ENCODE measurements around the gene BTN2A1.

Gene BTN2A1

DNA sequence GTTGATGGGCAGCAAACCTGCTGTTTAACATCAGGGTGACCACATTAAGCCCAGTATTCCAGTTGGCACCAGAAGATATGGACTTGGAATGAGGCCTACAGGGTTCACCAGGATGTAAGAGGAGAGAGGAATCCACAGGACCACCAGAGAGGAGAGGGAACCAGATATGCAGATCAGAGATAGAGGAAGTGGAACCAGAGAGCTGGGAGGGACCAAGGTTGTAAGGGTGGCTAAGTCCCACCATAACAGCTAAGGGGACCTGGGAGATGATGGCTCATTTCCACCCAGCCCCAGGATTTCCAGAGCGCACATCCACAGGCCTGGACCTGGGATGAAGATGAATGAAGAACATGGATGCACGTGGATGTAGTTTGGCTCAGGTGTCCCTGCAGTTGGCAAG is 11.1 kb downstream of the BTN2A1 start:
- DNase-seq, result no peak
- TF ChIP-seq GATA1 (IDR thresholded peaks at IDR 0.05; ENCODE audit: low read depth, low read length) (no peak), POLR2A (IDR thresholded peaks at IDR 0.05; ENCODE audit: low read length) (no peak)

DNA sequence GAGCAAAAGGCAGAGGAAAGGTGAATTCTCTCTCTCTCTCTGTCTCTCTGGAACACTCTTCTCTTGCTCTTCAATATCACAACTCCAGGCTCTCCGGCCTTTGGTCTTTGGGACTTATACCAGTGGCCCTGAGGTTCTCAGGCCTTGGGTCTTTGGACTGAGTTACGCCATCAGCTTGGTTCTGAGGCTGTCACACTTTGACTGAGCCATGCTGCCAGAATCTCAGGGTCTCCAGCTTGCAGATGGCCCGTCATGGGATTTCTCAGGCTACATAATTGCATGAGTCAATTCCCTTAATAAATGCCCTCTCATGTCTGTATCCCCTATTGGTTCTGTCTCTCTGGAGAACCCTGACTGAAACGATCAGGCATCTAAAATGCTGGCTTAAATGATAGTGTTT is 12.9 kb downstream of the BTN2A1 start:
- TF ChIP-seq GATA1 (IDR thresholded peaks at IDR 0.05; ENCODE audit: low read depth, low read length) (no peak), POLR2A (IDR thresholded peaks at IDR 0.05; ENCODE audit: low read length) (no peak)
- DNase-seq, result no peak

DNA sequence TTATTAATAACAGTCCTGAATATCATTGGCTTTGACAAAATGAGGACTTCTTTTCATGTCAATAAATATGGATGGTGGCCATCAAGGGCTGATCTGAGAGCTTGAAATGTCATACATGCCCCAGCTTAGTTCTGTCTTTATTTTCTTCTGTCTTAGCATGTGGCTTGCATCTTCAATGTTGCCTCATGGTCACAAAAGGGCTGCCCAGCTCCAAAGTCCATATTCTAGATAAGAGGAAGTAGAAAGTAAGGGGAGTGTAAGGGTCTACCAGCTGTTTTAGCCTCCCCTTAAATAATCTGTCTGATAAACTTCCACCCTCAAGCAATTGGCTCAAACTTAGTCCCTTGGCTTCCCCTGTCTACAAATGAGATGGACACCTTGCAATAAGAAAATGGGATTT is 14.2 kb downstream of the BTN2A1 start:
- TF ChIP-seq GATA1 (IDR thresholded peaks at IDR 0.05; ENCODE audit: low read depth, low read length) (no peak), POLR2A (IDR thresholded peaks at IDR 0.05; ENCODE audit: low read length) (no peak)
- no peak for DNase-seq

DNA sequence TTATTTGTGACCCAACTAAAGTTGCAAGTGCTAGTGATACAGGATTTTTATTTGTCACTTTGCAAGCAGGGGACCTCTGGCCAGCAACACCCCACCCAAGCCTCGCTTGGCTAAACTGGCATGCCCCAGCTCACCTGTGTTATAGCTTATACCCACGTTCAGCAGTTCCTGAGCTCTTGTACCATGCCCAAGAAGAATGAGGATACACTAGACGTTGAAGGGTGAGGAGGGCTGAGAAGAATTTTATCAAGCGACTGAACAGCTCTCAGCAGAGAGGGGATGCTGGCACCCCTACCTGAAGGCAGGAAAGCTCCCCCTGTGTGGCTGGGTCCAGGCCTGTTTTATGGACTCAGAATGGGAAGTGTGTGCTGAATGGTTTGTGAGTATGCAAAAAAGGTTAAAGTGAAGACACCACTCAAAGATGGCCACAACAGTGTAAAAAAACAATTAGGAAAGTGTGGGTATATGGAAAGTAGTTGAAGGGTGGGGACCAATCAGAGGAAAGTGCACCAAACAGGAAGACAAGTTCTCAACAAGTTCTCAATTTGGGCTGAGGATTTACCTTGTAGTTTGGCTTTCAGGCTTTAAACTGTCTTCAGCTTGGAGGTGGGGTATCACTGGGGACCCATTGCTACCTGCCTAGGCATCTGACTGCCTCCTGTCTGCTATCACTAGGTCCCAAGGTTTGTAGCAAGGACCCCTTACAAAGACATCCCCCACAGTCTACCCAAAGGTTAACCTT is 15.0 kb downstream of the BTN2A1 start:
- peak in 1 of 2 experiments; percentile 27 for DNase-seq
- TF ChIP-seq GATA1 (IDR thresholded peaks at IDR 0.05; ENCODE audit: low read depth, low read length) (no peak), POLR2A (IDR thresholded peaks at IDR 0.05; ENCODE audit: low read length) (no peak)

DNA sequence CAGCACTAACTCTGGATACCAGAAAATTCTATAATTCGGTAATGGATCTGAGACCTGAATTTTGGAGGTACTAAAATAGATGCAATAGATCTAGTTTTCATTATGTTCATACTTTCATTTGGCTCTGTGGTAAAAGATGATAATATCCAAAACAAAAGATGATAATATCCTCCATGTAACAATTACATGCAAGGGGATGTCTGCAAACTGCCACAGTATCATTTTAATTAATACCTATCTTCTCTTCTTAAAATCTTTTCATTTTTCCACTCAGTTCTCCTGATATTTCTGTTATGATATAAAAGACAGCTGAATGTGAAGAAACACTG is 15.6 kb downstream of the BTN2A1 start:
- no peak for DNase-seq
- no peak for TF ChIP-seq POLR2A (IDR thresholded peaks at IDR 0.05; ENCODE audit: low read length)
- TF ChIP-seq GATA1 (IDR thresholded peaks at IDR 0.05; ENCODE audit: low read depth, low read length), result no peak

DNA sequence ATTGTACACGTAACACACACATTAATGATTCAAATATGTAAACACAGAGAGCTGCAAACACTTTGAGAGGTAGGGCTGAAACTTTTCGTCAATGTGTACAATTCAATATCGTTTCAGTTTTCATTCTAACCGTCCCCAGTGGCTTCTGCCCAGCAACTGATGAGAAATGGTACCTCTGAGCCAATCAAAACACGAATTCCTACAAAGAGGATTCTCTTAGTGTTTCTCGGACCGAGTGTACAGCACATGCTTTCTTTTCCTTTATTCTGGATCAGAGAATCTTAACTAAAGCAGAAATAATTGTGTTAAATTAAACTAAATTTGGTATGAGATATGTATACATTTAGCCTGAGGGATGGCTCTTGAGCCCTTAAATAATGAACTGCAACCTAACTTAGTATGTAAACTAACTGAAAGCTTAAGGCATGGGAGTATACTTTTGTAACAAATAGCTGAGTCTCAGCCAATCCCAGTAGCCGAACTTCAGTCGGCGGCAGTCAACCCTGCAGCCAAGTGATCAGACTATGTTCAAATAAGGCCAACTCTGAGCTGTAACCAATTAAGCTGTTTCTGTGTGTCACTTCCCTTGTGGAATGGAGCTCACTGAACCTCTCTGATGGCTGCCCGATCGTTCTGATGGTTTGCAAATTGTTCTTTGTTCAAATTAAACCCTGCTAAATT is 16.1 kb downstream of the BTN2A1 start:
- peak; percentile 90 to 92 for DNase-seq

DNA sequence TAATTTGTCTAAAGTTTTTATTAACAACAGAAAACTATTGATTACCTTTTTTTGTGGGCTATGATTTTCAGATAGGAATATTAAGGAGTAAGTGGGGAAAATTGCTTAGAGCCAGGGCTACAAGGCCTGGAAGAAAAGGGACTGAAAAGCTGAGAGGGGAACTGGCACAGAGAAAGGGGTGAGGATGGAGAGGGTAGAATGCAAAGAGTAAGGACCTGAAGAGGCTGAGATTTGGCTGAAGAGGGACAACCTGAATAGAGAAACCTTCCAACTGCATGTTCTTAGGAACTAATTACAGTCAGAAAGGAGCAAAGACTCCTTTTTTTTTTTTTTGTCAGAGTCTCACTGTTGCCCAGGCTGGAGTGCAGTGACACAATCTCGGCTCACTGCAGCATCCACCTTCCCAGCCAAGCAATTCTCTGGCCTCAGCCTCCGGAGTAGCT is 16.7 kb downstream of the BTN2A1 start:
- TF ChIP-seq GATA1 (IDR thresholded peaks at IDR 0.05; ENCODE audit: low read depth, low read length), result no peak
- TF ChIP-seq POLR2A (IDR thresholded peaks at IDR 0.05; ENCODE audit: low read length), result no peak
- no peak for DNase-seq

More for the DNA sequence above, 16.1 kb downstream of the BTN2A1 start:
- peak; percentile 77 for TF ChIP-seq POLR2A (IDR thresholded peaks at IDR 0.05; ENCODE audit: low read length)
- no peak for TF ChIP-seq GATA1 (IDR thresholded peaks at IDR 0.05; ENCODE audit: low read depth, low read length)

DNA sequence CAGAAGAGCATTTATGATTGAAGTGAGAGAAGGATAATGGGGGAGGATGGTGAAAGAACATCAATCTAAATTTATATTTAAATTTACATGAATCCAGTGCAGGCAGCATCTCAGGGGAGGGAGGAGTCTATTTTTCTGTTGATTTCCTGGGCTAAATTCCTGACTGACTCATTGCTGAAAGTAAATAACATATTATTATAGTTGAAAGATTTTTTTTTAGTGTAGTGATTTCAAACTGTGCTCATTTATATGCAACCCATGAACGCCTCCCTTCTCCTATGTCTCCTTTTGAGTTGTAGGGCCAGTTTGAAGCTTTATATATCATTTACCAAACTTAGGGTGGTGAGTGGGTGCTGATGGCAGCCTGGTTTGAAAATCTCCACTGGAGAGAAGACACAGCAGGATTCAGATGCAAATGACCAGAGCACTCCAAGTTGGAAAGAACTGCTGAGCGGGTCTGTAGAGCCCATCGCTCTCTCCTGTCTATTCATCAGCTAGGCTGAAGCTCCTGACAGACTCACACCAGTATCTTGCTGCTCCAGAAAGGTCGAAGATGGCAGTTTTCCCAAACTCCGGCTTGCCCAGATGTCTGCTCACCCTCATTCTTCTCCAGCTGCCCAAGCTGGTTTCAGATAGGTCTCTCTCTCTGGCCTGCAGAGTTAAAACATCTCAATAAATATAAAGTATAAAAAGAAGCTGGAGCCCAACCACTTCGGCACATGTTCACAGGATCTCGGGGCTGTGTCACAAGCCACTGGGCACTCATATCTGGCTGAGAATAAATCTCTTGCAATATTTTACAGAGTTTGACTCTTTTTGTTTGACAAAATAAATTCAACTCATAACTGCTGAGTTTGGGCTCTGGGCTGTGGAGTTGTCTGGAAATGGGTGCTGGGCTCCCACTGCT is 18.3 kb downstream of the BTN2A1 start:
- no peak for DNase-seq
- TF ChIP-seq POLR2A (IDR thresholded peaks at IDR 0.05; ENCODE audit: low read length) (no peak), GATA1 (IDR thresholded peaks at IDR 0.05; ENCODE audit: low read depth, low read length) (no peak)

DNA sequence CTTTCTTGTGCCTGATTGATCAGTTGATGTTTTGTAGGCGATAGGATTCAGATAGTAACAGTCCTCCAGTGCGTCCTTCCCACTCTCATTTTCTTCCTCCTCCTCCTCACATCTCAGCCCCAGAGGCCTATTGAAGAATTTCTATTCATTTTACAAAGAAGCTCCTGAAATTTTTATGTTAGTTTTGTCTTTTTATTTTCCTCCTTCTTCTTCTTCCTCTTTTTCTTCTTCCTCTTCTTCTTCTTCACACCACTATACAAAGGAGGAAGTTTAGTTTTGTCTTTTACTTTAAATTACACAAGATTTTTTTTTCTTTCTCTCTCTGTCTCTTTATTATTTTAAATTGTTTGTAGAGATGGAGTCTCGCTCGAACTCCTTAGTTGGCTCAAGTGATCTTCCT is 19.1 kb downstream of the BTN2A1 start:
- no peak for DNase-seq
- TF ChIP-seq POLR2A (IDR thresholded peaks at IDR 0.05; ENCODE audit: low read length) (no peak), GATA1 (IDR thresholded peaks at IDR 0.05; ENCODE audit: low read depth, low read length) (no peak)

DNA sequence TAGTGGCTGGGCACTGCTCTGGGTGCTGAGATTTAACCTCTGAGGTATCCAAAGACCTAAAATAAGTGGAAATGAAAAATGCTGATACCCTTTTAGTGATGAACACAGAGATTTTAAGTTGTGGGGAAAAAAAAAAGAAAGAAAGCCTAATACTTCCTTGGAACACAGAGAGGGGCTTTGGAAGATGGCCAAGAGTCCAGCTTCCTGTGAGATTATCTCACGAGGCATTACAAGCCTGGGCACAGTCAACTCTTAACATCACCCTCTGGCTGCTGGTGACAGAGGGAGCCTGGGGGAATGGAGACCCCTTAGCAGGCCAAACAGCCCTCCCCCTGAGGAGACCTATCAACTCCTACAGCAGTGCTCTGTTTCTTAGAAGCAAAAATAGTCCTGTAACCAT is 19.7 kb downstream of the BTN2A1 start:
- no peak for TF ChIP-seq GATA1 (IDR thresholded peaks at IDR 0.05; ENCODE audit: low read depth, low read length)
- no peak for TF ChIP-seq POLR2A (IDR thresholded peaks at IDR 0.05; ENCODE audit: low read length)
- DNase-seq, result no peak

DNA sequence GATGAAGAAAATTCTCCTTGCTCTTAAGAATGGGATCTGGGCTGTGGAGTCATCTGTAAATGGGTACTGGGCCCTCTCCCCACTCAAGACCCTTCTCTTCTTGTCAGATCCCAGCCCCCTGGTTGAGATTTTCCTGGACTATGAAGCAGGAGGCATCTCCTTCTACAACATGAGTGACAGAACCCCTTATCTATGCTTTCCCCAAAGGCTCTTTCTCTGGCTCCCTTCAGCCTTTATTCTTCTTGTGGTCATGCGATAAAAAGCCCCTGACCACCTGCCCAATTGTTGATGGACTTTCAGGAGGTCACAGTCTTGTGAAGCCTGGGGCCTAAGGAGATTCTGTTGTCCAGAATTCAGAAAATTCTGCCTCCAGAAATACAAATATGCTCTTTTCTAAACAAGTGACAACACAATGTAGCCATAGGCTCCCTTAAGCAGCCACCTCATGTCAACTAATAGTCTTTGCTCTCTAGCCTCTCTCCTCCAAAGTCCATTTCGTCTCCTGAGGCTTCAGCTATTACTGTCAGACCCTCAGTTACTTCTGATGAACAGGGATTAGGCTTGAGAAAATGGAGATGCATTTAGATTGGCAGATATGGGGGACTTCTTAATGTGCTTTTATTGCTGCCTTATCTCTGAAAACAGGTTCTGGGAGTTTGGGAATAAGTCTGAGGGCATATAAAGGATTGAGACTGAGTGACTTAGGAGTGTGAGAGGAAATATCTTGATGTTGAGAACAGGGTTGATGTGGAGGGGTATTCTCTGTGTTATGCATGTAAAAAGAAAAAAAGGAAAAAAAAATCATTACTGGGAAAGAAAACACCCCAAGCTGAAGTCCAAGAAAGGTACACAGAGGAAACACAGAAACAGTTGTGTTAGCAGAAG is 20.6 kb downstream of the BTN2A1 start:
- DNase-seq, result no peak
- TF ChIP-seq POLR2A (IDR thresholded peaks at IDR 0.05; ENCODE audit: low read length) (no peak), GATA1 (IDR thresholded peaks at IDR 0.05; ENCODE audit: low read depth, low read length) (no peak)

DNA sequence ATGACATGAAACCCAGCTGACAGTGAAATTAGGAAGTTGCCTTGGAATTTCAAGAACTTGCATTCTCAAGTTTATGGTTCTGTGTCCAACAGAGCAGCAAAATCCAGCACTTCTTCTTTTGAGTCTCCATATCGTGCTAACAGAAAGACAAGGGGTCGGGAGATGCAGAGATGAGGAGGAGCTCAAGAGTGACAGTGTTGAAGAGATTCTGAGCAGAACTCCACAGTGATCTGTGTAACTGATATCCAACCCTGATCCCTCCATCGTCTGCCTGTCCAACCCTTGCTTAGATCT is 21.2 kb downstream of the BTN2A1 start:
- DNase-seq, result no peak
- TF ChIP-seq GATA1 (IDR thresholded peaks at IDR 0.05; ENCODE audit: low read depth, low read length) (no peak), POLR2A (IDR thresholded peaks at IDR 0.05; ENCODE audit: low read length) (no peak)

DNA sequence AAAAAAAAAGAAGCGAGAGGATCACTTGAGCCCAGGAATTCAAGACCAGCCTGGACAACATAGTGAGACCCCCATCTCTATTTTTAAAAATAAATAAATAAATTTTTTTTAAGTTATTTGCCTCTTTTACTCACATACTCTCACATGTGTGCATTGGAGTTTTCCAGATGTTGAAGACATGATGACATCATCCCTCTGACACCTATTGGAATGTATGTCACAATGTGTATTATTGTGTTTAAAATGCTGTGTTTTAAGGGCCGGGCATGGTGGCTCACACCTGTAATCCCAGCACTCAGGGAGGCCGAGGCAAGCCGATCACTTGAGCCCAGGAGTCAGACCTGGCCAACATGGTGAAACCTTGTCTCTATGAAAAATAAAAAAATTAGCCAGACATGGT is 24.6 kb downstream of the BTN2A1 start:
- no peak for DNase-seq
- TF ChIP-seq POLR2A (IDR thresholded peaks at IDR 0.05; ENCODE audit: low read length), result no peak
- no peak for TF ChIP-seq GATA1 (IDR thresholded peaks at IDR 0.05; ENCODE audit: low read depth, low read length)
